Gastroesophageal sphincter (tissue), 3 donors: ENCODE measurements around the gene TSPOAP1.

Source experiments
- CTCF ChIP-seq, 4 experiments: fragments of 200-600 bp in 2 of 4; fragments of 450-650 bp in 2 of 4; sonication (generic) in 1 of 4; IDR thresholded peaks; one replicate each; pipeline ENCODE4 v1.5.1; 2017 to 2019; ENCODE audit warnings: antibody characterized with exemption in 4 of 4, mild to moderate bottlenecking in 2 of 4, moderate library complexity in 2 of 4
- POLR2AphosphoS5 ChIP-seq: sonication (generic); formaldehyde crosslinking; IDR thresholded peaks from one replicate; pipeline ENCODE4 v1.6.1; 2017; ENCODE audit warnings: antibody characterized with exemption

- no peak for TF ChIP-seq POLR2AphosphoS5
- no peak for TF ChIP-seq CTCF (IDR thresholded peaks at IDR 0.05)
Observed at GRCh38 chr17:58324056-58324408, 4.6 kb downstream of the TSPOAP1 start.
